ENCODE results near the gene TMEM119.
"Not testable (repeated sequence)": the region's sequence is repeated elsewhere in the genome, so short reads cannot be mapped to it uniquely, and the experiment has no call there.

Gene TMEM119

DNA sequence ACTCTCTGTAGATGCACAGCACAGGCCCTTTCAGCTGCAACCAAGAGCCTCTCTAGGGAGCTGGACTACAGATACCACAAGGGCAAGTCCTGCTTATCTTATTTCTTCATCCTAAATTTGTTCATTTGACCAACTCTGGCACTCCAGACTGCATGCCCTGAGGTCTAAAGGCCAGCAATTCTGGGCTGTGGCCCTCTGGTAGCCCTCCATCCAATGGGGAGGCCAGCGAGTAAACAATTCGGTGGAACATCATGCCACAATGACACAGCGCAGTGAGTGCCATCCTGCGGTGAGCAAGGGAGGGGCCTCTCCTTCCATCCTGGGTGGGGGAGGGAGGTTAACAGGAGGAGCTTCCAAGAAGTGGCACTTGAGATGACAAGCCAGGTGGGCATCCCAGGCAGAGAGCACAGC lies 36.5 kb upstream of the TMEM119 start:
- no peak for DNase-seq (ENCODE audit: low read depth in 2 of 2)

DNA sequence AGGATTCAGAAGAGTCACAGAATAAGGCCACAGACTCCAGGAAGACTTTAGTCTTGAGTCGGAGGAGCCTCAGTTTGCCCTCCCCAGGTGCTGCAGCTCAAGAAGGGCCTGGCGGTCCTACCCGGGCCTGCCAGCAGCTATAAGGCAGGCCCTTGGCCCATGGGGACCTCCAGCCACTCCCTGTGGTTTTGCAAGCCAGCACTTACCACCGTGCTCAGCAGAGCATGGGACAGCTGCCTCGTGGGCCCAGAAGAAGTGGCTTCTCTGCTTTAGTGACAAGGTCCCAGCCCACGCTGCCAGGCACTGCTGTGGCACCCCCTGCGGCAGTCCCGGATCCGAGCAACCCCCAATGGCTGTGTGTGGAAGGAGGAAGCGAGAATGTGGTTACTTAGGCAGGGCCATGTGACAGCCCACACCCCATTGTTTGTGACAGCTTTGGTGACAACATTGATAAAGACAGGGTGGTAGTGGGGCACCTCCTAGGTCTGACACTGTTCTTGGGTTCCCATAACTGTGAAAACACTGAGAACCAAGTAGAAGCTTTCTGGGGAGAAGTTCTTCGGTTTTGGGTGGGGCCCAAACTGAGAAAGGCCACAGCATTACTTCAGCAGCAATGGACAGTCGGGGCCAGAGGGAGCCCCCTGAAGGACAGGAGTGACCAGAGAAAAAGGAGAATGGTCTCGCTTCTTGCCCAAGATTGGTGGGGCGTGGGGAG lies 35.8 kb upstream of the TMEM119 start, which contains the start of gene SELPLG:
SELPLG (minus strand) TSS at position 361 of the 715 bp plus-strand sequence. CDS start 9,587 bp downstream, outside the sequence.
- DNase-seq (ENCODE audit: low read depth in 2 of 2) = no peak

DNA sequence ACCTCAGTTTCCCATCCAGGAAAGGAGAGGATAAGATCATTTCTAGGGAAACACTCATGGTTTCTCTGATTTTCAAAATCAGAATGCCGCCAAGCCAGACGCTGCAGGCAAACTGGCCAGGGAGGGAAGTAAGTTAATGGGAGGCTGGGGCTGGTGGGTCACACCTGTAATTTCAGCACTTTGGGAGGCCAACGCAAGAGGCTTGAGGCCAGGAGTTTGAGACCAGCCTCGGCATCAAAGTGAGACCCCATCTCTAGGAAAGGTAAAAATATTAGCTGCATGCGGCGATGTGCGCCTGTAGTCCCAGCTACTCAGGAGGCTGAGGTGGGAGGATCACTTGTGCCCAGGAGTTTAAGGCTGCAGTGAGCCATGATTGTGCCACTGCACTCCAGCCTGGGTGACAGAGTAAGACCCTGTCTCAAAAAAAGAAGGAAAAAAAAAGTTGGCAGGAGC lies 35.2 kb upstream of the TMEM119 start:
- DNase-seq (ENCODE audit: low read depth in 2 of 2) = no peak

DNA sequence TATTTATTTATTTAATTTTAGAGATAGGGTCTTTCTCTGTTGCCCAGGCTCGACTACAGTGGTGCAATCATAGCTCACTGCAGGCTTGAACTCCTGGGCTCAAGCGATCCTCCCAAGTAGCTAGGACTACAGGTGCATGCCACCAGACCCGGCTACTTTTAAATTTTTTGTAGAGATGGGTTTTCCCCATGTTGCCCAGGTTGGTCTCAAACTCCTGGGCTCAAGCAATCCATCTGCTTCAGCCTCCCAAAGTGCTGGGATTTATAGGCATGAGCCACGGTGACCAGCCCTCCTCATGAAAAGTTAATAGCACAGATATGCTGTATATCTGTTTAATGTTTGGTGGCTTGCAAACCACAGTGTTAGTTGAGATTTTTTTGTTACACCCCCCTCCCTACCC lies 33.4 kb upstream of the TMEM119 start:
- not testable (repeated sequence) for DNase-seq (ENCODE audit: low read depth in 2 of 2)

DNA sequence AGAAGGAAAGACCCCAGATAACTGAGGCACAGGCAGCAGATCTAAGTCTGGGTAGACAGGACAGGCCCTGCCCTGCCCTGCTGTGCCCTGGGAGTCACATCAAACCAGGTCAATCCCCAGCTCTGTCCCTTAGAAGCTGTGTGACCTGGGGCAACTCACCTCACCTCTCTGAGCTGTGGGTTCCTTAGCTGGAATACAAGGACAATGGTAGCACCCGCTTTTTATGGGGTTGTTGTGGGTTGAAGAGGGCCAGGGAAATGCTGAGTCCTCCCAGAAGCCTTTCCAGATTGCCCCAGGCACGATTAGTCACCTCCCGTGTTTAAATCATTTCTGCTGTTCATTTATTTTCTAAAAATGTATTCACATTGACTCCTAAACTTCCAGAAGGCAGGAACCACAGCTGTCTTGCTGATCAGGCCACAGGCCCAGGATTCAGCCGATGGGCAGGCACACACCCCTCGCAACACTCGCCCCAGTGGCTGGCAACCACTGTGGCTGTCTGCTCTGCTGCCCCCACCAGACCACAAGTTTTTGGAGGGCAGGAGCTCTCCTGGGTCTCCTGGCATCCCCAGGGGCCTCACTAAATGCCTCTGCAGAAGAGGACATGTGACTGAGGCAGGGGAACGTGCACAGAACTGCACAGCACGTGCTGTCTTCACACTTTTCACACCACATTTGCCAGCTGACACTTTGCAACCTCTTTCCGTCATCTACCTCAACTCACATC lies 32.8 kb upstream of the TMEM119 start:
- DNase-seq (ENCODE audit: low read depth in 2 of 2) = no peak

DNA sequence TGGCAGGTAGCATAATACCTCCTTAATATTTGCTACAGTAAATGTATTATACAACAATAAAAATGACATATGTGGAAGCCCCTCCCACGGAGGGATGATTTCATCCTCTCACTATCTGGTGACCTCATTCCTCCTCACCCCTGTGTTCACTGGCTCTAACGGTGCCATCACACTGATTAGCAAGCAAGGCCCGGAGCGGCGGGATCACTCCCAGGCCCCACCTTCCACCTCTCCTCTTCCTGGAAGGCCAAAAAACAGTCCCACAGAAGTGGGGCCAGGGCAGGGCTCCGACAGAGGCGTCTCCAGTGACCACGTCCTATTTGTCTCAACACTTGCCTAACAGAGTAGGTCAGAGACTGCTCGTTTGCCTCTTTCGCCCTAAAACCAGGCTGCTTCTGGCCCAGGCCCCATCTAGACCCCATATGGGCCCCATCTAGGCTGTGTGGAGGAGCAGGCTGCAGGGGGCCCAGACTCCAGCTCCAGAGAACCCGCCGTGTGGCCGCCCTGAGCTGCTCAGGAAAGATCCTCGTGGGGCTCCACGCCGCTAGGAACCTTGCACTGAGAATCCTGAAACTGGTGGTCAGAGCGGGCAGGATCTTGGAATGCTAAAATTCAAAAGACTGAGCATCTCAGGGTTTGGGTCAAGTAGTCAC lies 32.1 kb upstream of the TMEM119 start:
- DNase-seq (ENCODE audit: low read depth in 2 of 2) = peak; percentile 62 to 63

DNA sequence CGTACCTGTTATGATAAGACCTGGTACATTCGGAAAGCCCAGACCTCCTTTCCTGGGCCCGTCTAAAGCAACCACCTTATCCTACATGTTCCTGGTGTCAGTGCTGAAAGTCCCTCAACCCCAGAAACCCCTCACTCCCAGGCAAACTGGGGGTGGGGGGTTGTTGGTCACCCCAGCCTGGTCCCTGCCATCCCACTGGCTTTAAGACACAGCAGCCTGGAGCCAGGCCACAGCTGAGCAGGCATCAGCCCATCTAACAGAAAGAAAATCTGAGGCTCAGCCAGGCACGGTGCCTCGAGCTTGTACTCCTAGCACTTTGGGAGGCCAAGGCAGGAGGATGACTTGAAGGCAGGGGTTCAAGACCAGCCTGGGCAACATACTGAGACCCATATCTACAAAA lies 31.3 kb upstream of the TMEM119 start:
- no peak for DNase-seq (ENCODE audit: low read depth in 2 of 2)

DNA sequence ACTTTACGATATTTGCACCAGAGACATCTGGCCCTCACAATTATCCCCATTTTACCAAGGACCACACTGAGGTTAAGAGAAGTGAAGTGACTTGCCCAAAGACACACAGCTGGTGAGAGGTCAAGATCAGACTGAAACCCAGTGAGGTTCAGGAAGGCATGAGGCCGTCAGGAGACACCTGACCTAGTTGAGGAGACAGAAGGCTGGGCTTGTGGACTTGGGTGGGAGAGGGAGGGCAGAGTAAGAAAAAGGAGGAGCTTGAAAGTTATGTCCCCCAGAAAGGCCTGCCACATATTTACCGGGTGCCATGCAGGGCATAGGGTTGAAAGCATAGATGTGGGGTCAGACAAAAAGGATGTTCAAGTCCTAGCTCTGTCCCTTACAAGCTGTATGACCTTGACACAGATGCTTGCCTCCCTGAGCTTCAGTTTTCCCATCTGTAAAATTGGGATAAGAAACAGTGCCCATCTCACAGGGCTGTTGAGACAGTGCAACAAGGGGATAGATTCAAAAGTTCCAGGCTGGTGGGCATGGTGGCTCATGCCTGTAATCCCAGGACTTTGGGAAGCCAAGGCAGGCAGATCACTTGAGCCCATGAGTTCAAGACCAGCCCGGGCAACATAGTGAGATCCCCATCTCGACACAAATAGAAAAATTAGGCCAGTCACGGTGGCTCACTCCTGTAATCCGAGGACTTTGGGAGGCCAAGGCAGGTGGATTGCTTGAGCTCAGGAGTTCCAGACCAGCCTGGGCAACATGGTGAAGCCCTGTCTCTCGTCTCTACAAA lies 29.4 kb upstream of the TMEM119 start:
- DNase-seq (ENCODE audit: low read depth in 2 of 2) = no peak

DNA sequence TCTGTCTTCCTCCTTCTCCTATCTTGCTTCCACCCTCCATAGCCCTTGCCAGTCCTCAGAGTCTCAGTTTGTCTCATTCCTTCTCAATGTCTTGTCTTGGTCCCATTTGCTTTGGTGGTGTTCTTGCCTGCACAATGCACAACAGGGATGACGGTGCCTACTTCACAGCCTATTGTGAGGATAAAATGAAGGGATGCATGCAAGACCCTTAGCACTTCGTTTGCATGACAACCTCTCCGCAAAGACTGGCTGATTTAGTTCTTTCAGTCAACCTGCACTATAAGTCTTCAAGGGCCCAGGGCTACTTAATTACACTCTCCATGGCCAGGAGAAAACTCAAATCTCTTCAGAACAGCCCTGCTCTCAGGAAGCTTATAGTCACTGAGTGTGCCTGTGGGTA lies 27.3 kb upstream of the TMEM119 start:
- DNase-seq (ENCODE audit: low read depth in 2 of 2) = no peak

DNA sequence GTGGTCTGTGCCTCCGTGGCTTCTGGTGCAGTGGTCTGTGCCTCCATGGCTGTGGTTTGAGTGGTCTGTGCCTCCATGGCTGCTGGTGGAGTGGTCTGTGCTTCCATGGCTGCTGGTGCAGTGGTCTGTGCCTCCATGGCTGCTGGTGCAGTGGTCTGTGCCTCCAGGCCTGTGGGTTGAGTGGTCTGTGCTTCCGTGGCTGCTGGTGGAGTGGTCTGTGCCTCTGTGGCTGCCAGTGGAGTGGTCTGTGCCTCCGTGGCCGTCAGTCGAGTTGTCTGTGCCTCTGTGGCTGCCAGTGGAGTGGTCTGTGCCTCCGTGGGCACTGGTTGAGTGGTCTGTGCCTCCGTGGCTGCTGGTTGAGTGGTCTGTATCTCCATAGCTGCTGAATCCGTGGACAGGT lies 25.7 kb upstream of the TMEM119 start:
- no peak for DNase-seq (ENCODE audit: low read depth in 2 of 2)

DNA sequence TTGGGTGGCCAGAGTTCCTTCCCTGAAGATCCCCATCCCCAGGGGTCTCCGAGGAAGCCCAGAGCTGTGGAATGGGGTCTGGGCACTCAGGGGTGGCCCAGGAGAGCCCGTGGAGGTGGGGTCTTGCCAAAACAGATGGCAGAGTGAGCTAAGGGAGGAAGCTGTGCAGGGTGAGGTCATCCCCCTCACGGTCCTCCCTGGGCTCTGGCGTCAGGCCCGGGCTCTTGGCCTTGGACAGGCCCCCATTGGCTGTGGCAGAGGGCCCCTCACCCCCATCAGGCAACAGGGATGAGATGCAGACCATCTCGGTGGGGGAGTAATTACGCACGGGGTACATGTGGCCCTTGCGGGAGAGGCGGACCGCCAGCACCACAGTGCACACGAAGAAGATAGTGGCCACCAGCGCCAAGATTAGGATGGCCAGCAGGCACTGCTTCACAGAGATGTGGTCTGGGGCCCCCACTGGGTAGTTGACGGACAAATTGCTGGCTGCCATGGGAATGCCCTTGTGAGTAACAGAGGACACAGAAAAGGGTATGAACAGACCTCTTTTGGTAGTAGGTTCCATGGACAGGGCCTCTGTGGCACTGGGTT lies 25.1 kb upstream of the TMEM119 start:
- DNase-seq (ENCODE audit: low read depth in 2 of 2) = no peak

DNA sequence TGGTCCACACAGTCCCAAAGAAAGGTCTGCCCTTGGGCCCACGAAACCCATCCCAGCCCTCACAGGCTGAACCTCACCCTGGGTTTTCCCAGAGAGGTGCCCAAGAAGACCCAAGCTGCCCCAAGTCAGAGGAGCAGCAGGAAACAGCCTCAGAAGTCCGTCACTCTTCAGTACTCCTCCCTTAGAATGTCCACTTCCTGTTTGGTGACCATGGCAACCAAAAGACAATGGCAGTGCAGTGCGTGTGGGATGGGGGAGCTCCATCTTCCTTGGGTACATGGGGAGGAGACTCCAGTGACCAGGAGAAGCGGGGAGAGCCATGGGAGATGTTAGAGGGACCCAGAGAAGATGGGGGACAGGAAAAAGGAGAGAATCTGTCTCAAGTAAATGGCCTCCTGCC lies 24.5 kb upstream of the TMEM119 start:
- no peak for DNase-seq (ENCODE audit: low read depth in 2 of 2)

DNA sequence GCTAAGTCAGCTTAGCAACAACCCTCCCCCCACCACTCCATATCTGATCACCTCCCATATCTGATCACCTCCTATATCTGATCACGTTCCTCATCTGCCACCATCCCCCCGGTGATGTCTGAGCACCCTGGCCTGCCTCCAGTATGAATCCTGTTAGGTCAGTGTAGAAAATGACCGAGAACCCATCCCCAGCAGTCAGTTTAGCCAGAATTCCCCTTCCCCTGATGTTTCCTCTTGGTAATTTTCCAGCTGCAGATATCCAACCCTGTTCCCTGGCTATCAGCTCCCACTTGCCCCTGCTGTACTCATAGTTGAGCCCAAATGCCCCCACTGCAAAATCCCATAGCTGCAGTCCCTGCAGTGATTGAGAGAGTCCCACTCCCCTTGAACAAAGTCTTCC lies 23.3 kb upstream of the TMEM119 start:
- DNase-seq (ENCODE audit: low read depth in 2 of 2) = no peak

DNA sequence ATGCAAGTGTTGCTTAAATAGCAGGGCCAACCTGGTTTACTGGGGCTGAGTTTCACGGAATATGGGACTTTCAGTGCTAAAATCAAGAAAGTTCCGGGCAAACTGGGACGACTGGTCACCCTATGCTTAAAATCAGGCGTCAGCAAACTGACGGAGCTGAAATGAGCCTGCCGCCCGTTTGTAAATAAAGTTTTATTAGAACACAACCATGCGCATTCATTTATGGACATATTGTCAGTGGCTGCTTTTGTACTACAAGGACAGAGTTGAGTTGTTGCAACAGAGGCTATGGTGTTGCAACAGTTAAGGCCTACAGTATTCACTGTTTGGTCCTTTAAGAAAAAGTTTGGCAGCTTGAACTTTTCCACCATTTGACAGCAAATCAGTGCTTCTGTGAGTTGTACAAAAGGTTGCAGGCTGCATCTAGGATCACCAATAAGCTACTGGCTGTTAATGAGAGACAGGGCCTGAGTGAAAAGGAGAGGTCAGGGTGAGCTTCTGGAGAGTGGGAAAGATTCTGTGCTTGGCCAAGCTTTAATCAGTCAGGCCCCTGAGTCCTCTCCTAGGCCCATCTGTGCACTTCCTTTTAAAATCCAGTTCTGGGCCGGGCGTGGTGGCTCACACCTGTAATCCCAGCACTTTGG lies 22.5 kb upstream of the TMEM119 start:
- no peak for DNase-seq (ENCODE audit: low read depth in 2 of 2)

DNA sequence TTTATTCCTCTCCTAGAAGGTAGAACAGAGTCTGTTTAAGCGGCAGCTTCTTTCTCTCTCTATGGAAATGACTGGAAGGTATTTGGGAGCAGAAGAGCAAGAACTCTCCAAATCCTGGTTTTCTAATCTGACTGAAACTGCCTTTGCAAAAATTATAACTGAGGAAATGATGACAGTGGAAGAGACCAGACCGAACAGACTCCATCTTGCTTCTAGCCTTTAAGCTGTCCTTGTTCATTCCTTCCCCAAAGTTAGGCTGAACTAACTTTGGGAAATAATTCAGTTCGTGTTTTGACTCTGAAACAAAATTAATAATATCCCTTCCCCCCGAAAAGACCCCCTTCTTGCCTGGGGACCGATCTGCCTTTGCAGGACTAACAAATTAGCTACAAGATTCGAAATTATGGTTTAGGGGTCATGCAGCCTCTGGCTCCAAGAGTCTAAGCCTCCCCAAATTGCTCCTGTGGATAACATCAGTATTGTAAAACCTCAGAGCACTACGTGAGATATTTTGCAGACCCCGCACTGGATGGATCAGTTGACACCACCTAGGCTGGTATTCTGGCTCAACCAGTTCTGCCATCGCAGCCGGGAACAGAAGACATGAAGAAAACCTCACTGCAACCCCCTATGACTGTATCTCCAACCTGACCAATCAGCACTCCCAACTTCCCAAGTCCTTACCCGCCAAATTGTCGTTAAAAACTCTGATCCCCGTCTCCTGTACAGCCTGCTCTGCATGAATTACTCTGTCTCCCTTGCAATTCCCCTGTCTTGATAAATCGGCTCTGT lies 21.7 kb upstream of the TMEM119 start:
- DNase-seq (ENCODE audit: low read depth in 2 of 2) = no peak

DNA sequence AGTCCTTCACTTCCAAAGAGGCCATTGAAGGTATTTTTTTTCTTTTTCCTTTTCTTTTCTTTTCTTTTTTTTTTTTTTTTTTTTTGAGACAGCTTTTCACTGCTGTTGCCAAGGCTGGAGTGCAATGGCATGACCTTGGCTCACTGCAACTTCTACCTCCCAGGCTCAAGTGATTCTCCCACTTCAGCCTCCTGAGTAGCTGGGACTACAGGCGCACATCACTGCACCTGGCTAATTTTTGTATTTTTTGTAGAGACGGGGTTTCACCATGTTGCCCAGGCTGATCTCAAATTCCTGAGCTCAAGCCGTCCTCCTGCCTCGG lies 21.0 kb upstream of the TMEM119 start:
- not testable (repeated sequence) for DNase-seq (ENCODE audit: low read depth in 2 of 2)

DNA sequence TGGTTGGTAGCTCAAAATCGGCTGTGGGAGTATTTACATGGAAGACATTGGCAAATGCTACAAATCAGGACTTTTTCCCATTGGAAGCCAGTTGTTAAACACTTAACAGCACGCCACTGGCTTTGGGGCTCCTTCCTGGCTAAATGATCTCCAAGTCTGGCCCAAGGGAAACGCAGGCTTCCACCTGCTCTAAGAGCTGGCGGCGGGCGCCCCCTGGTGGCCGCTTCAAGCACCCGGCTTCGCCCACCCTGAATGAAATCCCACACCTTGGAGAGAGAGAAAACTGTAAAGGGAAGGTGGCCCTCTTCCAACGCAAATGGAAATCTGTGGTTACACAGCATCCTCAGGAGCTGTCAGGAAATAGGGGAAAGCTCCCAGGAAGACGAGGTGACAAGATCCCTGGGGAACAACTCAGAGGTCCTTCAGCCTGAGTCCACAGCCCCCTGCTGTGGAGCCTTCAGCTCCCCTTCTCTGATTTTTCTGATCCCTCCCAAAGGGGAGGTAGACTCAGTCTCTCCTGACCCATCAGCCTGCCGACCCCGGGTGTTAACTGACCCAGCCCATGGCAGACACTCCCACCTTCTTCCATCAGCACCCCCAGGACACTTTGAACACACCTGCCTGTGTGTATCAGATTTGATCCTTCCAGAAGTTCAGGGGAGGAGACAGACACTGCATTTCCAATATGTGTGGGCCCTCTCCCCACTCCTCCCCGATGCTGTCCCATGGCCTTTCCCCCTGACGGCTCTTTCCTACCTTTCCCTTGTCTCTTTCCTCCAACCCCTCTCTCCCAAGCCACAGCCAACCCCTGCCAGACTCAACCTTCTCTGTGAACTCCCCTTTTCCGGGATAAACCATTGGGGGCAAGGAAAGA lies 20.4 kb upstream of the TMEM119 start:
- peak; percentile 70 to 71 for DNase-seq (ENCODE audit: low read depth in 2 of 2)

DNA sequence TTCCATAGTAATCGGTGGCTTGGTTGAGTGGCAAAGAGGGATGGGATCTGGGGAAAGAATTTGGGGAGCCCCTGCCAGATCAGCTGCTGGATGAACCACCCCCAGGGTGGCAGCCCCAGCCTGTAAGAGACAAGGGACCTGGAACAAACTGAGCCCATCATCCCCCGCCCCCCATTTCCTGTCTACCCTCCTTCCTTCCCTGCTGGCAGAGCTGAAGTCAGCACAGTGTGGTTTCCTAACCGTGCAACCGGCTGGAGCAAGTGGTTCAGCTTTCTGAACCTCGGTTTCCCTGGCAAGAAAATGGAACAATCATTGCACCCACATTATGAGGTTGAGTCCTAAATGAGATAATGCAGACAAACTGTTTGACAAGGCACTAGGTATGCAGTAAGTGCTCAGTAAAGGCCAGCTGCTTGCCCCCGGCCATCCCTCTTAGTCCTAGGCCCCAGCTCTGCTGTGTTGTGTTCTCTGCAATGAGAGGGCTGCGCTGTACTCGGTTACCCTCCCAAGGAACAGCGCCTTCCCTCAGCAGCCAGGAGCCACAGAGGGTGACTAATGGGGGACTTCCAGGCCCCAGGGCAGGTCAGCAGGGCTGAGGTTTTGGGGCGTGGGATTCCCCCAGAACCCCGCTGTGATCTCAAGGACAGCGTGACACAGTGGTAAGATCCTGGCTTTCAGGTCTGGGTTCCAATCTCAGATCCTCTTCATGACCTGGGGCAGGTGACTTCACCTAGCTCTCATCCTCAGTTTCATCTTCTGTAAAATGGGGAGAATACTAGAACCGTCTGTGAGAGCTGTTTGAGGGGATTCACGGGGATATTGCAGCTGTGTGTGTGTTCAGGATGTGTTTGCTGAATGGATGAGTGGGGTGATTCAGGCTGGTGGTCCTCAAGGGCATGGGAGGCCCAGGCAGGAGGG lies 19.3 kb upstream of the TMEM119 start:
- no peak for DNase-seq (ENCODE audit: low read depth in 2 of 2)
